Effector memory CD4-positive, alpha-beta T cell (primary cell): ENCODE measurements around the gene BRPF1.
A peak's percentile ranks its signal among the peaks of the same experiment; 100 is the strongest.

Experiments
- DNase-seq, 3 donors: peaks; one replicate each; pipeline ENCODE4 v3.0.0-alpha.2; 2020
- H3K27ac ChIP-seq: 2 replicates; pipeline ENCODE4 v1.7.0; 2013; ENCODE audit warnings: mild to moderate bottlenecking, low read length, moderate library complexity; ENCODE audit not compliant: insufficient read depth, poor library complexity, severe bottlenecking
- H3K27me3 ChIP-seq: replicated peaks from 2 replicates; pipeline ENCODE4 v1.7.0; 2013; ENCODE audit warnings: mild to moderate bottlenecking, low read length; ENCODE audit not compliant: insufficient read depth, control insufficient read depth, poor library complexity, severe bottlenecking
- H3K36me3 ChIP-seq: 2 replicates; pipeline ENCODE4 v1.7.0; 2013; ENCODE audit warnings: mild to moderate bottlenecking, low read length, moderate library complexity; ENCODE audit not compliant: control insufficient read depth, insufficient read depth
- H3K4me1 ChIP-seq: 2 replicates; pipeline ENCODE4 v1.7.0; 2013; ENCODE audit warnings: low read length, mild to moderate bottlenecking; ENCODE audit not compliant: control insufficient read depth, insufficient read depth, poor library complexity, severe bottlenecking
- H3K4me3 ChIP-seq: 2 replicates; pipeline ENCODE4 v1.7.0; 2013; ENCODE audit warnings: low read length, low read depth, mild to moderate bottlenecking; ENCODE audit not compliant: insufficient read depth, poor library complexity, severe bottlenecking
- H3K9me3 ChIP-seq: 2 replicates; pipeline ENCODE4 v1.7.0; 2013; ENCODE audit warnings: mild to moderate bottlenecking, low read length, moderate library complexity; ENCODE audit not compliant: control insufficient read depth

The BRPF1 gene

DNA sequence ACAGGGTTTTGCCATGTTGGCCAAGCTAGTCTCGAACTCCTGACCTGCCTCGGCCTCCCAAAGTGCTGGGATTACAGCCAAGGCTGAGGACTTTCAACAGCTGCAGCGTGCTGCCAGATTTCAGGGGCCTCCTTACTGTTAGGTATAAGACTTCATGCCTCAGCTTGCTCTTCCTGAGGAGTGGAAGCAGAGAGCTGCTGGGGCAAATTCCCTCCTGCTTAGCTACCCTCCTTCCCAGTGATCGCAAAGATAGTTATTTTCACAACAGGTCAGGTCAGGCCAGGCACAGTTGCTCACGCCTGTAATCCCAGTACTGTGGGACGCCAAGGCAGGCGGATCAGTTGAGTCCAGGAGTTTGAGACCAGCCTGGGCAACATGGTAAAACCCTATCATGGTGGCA is 30.5 kb upstream of the BRPF1 start:
- DNase-seq, result no peak
- Histone ChIP-seq H3K4me3 (no peak overlapping the region), H3K36me3 (peaks cover 21% of the 10 kb centered on the region), H3K27ac (no peak overlapping the region), H3K27me3 (peaks cover 9% of the 10 kb centered on the region), H3K9me3 (no peaks in the 10 kb centered on the region), H3K4me1 (peaks cover 14% of the 10 kb centered on the region)

DNA sequence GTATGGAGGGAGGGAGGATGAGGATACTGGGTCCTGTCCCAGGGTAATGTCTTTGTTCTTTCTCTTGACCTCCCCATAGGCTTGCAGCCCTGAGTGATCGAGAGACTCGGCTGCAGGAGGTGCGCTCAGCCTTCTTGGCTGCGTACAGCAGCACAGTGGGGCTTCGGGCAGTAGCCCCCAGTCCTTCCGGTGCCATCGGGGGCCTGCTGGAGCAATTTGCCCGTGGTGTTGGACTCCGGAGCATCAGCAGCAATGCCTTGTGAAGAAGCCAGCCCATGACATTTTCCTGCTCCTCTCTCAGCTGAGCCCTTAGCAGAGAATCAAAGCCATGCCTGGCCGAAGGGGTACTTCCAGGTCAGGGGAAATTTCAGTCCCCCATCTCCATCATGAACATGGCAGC is 29.8 kb upstream of the BRPF1 start:
- DNase-seq, result no peak
- H3K36me3 ChIP-seq, result peaks cover 20% of the 10 kb centered on the region

DNA sequence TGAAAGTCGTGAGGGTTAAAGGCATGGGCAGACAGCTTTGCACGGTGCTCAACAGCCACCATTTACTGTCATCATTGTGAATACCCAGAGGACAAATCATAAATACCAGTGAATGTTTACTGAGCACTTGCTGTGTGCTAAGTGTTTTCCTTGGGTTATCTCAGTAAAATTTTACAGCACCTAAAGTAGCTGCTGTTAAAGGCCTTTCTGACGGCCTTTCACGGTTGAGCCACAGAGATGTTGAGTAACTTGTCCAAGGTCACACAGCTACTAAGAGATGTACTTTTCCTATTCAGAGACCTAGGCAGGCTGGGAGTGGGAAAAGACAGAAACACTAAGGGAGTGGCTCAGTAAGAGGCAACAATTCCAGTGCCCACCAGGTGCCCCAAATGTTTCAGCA is 28.3 kb upstream of the BRPF1 start:
- Histone ChIP-seq H3K36me3 (peaks cover 4% of the 10 kb centered on the region), H3K4me1 (peaks cover 14% of the 10 kb centered on the region), H3K4me3 (no peak overlapping the region), H3K27ac (no peak overlapping the region), H3K9me3 (no peaks in the 10 kb centered on the region), H3K27me3 (peaks cover 9% of the 10 kb centered on the region)
- no peak for DNase-seq

More for the DNA sequence above, 29.8 kb upstream of the BRPF1 start:
- Histone ChIP-seq H3K4me1 (peaks cover 14% of the 10 kb centered on the region), H3K4me3 (no peak overlapping the region), H3K9me3 (no peaks in the 10 kb centered on the region), H3K27ac (no peak overlapping the region), H3K27me3 (peaks cover 9% of the 10 kb centered on the region)

DNA sequence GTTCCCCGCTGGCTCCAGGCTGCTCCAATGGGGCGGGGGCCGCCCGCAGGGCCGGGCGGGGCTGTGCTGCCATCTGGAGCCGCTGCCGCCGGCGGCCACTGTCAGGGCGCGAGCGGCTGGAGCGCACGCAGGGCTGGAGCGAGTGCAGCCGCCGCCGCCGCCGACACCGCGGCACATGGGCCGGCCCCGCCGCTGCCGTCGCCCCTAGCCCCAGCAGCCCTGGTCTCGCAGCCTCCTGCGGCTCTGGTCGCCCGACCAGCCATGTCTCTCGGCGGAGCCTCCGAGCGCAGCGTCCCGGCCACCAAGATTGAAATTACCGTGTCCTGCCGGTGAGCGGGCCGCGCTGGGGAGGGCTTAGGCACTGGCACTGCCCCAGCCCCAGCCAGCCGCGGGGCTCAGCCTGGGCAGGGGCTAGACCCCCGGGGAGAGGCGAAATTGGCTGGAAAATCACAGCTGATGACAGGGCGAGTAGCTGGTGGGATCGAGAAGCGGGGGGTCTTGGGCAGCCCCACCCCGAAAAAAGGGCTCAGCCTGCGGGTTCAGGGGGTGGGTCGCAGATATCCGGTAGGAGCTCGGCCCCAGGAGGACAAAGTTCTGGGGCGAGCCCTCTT is 27.7 kb upstream of the BRPF1 start, which contains the start of gene CPNE9:
CPNE9 (plus strand) TSS at position 98 of the 611 bp plus-strand sequence; CDS start at position 262, 164 bp downstream.
- Histone ChIP-seq H3K27me3 (peaks cover 9% of the 10 kb centered on the region), H3K4me1 (peaks cover 14% of the 10 kb centered on the region), H3K4me3 (peak within 1 kb of the TSS; percentile 42), H3K27ac (no peak within 1 kb of the TSS), H3K9me3 (no peaks in the 10 kb centered on the region), H3K36me3 (peaks cover 4% of the 10 kb centered on the region)
- DNase-seq, result no peak

DNA sequence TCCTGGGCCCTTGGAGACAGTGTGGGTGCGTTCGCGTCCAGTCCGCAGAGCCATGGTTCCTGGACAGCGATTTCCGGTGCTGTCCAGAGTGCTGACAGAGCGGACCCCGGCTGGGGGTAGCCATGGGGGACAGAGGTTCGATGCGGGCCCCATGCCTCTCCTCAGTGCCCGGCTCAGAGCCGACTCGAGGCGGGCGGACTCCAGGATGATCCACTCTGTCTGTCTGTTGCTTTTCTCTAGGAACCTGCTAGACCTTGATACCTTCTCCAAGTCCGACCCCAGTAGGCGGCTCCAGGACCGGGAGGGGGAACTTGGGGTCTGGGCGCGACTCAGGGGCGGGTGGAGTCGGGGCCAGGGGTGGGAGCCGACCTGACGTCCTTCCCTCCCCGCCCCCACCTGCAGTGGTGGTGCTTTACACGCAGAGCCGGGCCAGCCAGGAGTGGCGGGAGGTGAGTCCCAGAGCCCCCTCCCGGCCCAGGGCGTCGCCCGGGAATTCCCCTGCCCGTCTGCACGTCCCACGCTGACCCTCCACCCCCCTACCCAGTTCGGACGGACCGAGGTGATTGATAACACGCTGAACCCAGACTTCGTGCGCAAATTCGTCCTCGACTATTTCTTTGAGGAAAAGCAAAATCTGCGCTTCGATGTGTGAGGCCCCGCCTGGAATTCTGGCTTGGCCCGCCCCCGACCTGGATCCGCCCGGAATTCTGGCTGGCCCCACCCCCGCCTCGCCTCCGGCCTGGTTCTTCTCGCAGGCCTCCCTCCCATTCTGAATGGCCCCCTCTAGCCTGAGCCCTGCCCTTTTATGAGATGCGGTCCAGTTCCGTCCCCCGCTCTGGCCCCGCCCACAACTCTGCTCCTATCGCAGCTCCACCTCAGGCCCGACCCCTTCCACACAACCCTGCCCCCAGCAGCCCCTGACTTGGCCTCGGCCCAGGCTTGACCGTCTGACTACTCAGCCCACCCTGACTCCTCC is 26.9 kb upstream of the BRPF1 start:
- DNase-seq, result no peak
- H3K4me1 ChIP-seq, result peaks cover 14% of the 10 kb centered on the region
- peaks cover 4% of the 10 kb centered on the region for H3K36me3 ChIP-seq
- H3K27me3 ChIP-seq, result peaks cover 9% of the 10 kb centered on the region
- H3K4me3 ChIP-seq, result peak overlapping the region; percentile 42
- no peaks in the 10 kb centered on the region for H3K9me3 ChIP-seq
- H3K27ac ChIP-seq, result no peak overlapping the region

- no peak for DNase-seq
Observed at GRCh38 chr3:9710174-9710739, 21.3 kb upstream of the BRPF1 start.

GRCh38 chr3:9712415-9712814 is 19.1 kb upstream of the BRPF1 start:
- Histone ChIP-seq H3K4me1 (no peaks in the 10 kb centered on the region), H3K4me3 (no peak overlapping the region), H3K9me3 (no peaks in the 10 kb centered on the region), H3K27ac (no peak overlapping the region), H3K27me3 (no peaks in the 10 kb centered on the region), H3K36me3 (no peaks in the 10 kb centered on the region)
- no peak for DNase-seq

More at GRCh38 chr3:9710174-9710739, 21.3 kb upstream of the BRPF1 start:
- no peak overlapping the region for H3K27ac ChIP-seq
- no peaks in the 10 kb centered on the region for H3K4me1 ChIP-seq
- H3K4me3 ChIP-seq, result no peak overlapping the region
- H3K9me3 ChIP-seq, result no peaks in the 10 kb centered on the region
- no peaks in the 10 kb centered on the region for H3K36me3 ChIP-seq
- no peaks in the 10 kb centered on the region for H3K27me3 ChIP-seq

- H3K36me3 ChIP-seq, result no peaks in the 10 kb centered on the region
- no peaks in the 10 kb centered on the region for H3K9me3 ChIP-seq
- H3K27me3 ChIP-seq, result no peaks in the 10 kb centered on the region
- H3K4me1 ChIP-seq, result no peaks in the 10 kb centered on the region
- no peak overlapping the region for H3K4me3 ChIP-seq
- no peak overlapping the region for H3K27ac ChIP-seq
- DNase-seq, result no peak
Observed at GRCh38 chr3:9713142-9713541, 18.4 kb upstream of the BRPF1 start.

DNA sequence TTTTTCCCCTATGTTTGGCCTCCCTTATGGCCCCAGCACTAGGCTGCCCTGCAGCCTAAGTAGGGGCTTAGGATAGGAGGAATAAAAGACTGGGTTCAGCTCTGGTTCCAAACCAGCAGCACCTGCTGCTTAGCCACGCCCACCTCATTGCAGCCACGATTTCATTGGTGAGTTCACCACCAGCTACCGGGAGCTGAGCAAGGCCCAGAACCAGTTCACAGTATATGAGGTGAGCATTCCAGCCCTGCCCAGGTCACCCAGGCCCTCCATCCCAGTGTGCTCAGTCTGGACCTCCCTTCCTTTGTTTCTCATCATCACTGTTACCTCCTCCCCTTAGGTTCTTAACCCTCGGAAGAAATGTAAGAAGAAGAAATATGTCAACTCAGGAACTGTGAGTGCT is 16.4 kb upstream of the BRPF1 start:
- Histone ChIP-seq H3K9me3 (no peaks in the 10 kb centered on the region), H3K36me3 (no peaks in the 10 kb centered on the region), H3K27ac (no peak overlapping the region), H3K4me3 (no peak overlapping the region), H3K4me1 (no peaks in the 10 kb centered on the region), H3K27me3 (no peaks in the 10 kb centered on the region)
- DNase-seq, result no peak
